Neural progenitor cell (in vitro differentiated cells): Measurements from ENCODE around the gene COL26A1. TPM values are rescaled to one million over a fixed set of nuclear protein-coding genes. Genes with fewer than 3 reads are reported as not detected.

Experiments used
- DNase-seq: peaks from one replicate; pipeline ENCODE4 v3.0.0-alpha.2; 2016; ENCODE audit warnings: low spot score
- H2AFZ ChIP-seq: fragments of 200-600 bp; sonication (generic); replicated peaks from 2 replicates; pipeline ENCODE4 v1.6.1; 2016; ENCODE audit warnings: antibody characterized with exemption
- H3F3A ChIP-seq: fragments of 200-600 bp; sonication (generic); 2 replicates; pipeline ENCODE4 v1.6.1; 2016; ENCODE audit warnings: antibody characterized with exemption, low read depth
- H3K27ac ChIP-seq: fragments of 200-600 bp; sonication (generic); 2 replicates; pipeline ENCODE4 v1.5.1; 2016; ENCODE audit warnings: mild to moderate bottlenecking
- H3K27me3 ChIP-seq: fragments of 200-600 bp; sonication (generic); 2 replicates; pipeline ENCODE4 v1.6.1; 2016; ENCODE audit warnings: mild to moderate bottlenecking, moderate library complexity
- H3K36me3 ChIP-seq: fragments of 200-600 bp; sonication (generic); 2 replicates; pipeline ENCODE4 v1.5.1; 2016
- H3K4me1 ChIP-seq: fragments of 200-600 bp; sonication (generic); 2 replicates; pipeline ENCODE4 v1.6.1; 2016; ENCODE audit warnings: mixed run types
- H3K4me2 ChIP-seq: fragments of 200-600 bp; sonication (generic); 2 replicates; pipeline ENCODE4 v1.6.1; 2016
- H3K4me3 ChIP-seq: fragments of 200-600 bp; sonication (generic); 2 replicates; pipeline ENCODE4 v1.5.1; 2016
- H3K79me2 ChIP-seq: fragments of 200-600 bp; sonication (generic); 2 replicates; pipeline ENCODE4 v1.6.1; 2016; ENCODE audit warnings: low read depth
- H3K9ac ChIP-seq: fragments of 200-600 bp; sonication (generic); 2 replicates; pipeline ENCODE4 v1.6.1; 2016
- H3K9me3 ChIP-seq: fragments of 200-600 bp; sonication (generic); 2 replicates; pipeline ENCODE4 v1.5.1; 2016; ENCODE audit warnings: low read depth
- H4K20me1 ChIP-seq: fragments of 200-600 bp; sonication (generic); 2 replicates; pipeline ENCODE4 v1.6.1; 2016; ENCODE audit warnings: low read depth
- H3K27ac Mint-ChIP-seq: 3 replicates; pipeline ENCODE4 v1.8.0; 2021; ENCODE audit warnings: mixed read lengths
- H3K27me3 Mint-ChIP-seq: 2 replicates; pipeline ENCODE4 v1.8.0; 2022; ENCODE audit warnings: low read depth, mild to moderate bottlenecking, inconsistent platforms, moderate library complexity, mixed read lengths; ENCODE audit not compliant: insufficient read depth
- H3K36me3 Mint-ChIP-seq: 3 replicates; pipeline ENCODE4 v1.8.0; 2021; ENCODE audit warnings: mixed read lengths
- H3K4me1 Mint-ChIP-seq: 3 replicates; pipeline ENCODE4 v1.8.0; 2021; ENCODE audit warnings: mixed read lengths
- H3K4me3 Mint-ChIP-seq: 3 replicates; pipeline ENCODE4 v1.8.0; 2021; ENCODE audit warnings: mild to moderate bottlenecking, moderate library complexity, mixed read lengths
- H3K9me3 Mint-ChIP-seq: 3 replicates; pipeline ENCODE4 v1.8.0; 2020; ENCODE audit warnings: mixed read lengths
- EZH2 ChIP-seq: fragments of 200-600 bp; sonication (generic); IDR thresholded peaks from 2 replicates; pipeline ENCODE4 v1.6.1; 2017; ENCODE audit warnings: antibody characterized with exemption, mild to moderate bottlenecking, moderate library complexity
- EZH2phosphoT487 ChIP-seq: fragments of 200-600 bp; sonication (generic); IDR thresholded peaks from 2 replicates; pipeline ENCODE4 v1.6.1; 2017; ENCODE audit warnings: antibody characterized with exemption
- total RNA-seq: library from RNA; depleted of rRNA; stranded (reverse); fragments of >200 nt; gene quantifications from 2 replicates; pipeline ENCODE4 v1.2.3, GENCODE V29; 2015; ENCODE audit warnings: low replicate concordance
- TF ChIP-seq, protein P1 (sequence below): fragments of 200-600 bp; sonication (generic); IDR thresholded peaks from 2 replicates; pipeline ENCODE4 v1.5.1; 2017; ENCODE audit warnings: antibody characterized with exemption, mild to moderate bottlenecking

The COL26A1 gene
- total RNA-seq, 1 donor from 2014 or later, result 26.7 TPM

DNA sequence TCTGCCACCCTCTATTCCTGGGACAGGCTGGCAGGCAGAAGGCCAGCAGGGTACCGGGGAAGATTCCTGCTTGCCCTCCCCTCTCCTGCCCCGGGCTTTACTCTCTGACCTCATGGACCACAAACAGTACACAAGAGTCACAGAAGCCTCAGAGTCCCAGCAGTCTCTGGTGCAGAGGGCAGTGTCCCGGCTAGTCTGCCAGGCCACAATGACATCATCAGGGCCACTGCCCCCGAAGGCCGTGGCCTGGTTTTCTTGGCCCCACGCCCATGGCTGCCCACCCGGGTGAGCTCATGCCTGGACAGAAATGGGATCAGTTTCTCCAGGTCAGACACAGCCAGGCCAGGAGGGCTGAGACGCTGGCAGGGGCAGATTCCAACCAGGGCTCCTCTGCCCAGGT lies 174.5 kb downstream of the COL26A1 start:
- H3K4me1 ChIP-seq, result no peaks in the 10 kb centered on the region
- H2AFZ ChIP-seq, result no peak overlapping the region
- TF ChIP-seq EZH2, result no peak
- TF ChIP-seq, protein P1, sequence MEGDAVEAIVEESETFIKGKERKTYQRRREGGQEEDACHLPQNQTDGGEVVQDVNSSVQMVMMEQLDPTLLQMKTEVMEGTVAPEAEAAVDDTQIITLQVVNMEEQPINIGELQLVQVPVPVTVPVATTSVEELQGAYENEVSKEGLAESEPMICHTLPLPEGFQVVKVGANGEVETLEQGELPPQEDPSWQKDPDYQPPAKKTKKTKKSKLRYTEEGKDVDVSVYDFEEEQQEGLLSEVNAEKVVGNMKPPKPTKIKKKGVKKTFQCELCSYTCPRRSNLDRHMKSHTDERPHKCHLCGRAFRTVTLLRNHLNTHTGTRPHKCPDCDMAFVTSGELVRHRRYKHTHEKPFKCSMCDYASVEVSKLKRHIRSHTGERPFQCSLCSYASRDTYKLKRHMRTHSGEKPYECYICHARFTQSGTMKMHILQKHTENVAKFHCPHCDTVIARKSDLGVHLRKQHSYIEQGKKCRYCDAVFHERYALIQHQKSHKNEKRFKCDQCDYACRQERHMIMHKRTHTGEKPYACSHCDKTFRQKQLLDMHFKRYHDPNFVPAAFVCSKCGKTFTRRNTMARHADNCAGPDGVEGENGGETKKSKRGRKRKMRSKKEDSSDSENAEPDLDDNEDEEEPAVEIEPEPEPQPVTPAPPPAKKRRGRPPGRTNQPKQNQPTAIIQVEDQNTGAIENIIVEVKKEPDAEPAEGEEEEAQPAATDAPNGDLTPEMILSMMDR, result no peak
- no peak for TF ChIP-seq EZH2phosphoT487
- no peak for DNase-seq
- H3K4me3 Mint-ChIP-seq, result no peak overlapping the region
- H3F3A ChIP-seq, result no peaks in the 10 kb centered on the region
- no peaks in the 10 kb centered on the region for H3K27me3 ChIP-seq
- no peaks in the 10 kb centered on the region for H3K9me3 Mint-ChIP-seq
- H3K27ac ChIP-seq, result no peak overlapping the region
- H3K4me1 Mint-ChIP-seq, result peaks cover 3% of the 10 kb centered on the region
- H3K4me2 ChIP-seq, result no peak overlapping the region
- no peak overlapping the region for H3K9ac ChIP-seq
- H3K79me2 ChIP-seq, result no peaks in the 10 kb centered on the region
- H3K27ac Mint-ChIP-seq, result no peak overlapping the region
- H4K20me1 ChIP-seq, result peaks cover 10% of the 10 kb centered on the region
- H3K27me3 Mint-ChIP-seq, result peaks cover 9% of the 10 kb centered on the region
- no peaks in the 10 kb centered on the region for H3K9me3 ChIP-seq
- H3K4me3 ChIP-seq, result no peak overlapping the region
- H3K36me3 Mint-ChIP-seq, result no peaks in the 10 kb centered on the region
- no peaks in the 10 kb centered on the region for H3K36me3 ChIP-seq

DNA sequence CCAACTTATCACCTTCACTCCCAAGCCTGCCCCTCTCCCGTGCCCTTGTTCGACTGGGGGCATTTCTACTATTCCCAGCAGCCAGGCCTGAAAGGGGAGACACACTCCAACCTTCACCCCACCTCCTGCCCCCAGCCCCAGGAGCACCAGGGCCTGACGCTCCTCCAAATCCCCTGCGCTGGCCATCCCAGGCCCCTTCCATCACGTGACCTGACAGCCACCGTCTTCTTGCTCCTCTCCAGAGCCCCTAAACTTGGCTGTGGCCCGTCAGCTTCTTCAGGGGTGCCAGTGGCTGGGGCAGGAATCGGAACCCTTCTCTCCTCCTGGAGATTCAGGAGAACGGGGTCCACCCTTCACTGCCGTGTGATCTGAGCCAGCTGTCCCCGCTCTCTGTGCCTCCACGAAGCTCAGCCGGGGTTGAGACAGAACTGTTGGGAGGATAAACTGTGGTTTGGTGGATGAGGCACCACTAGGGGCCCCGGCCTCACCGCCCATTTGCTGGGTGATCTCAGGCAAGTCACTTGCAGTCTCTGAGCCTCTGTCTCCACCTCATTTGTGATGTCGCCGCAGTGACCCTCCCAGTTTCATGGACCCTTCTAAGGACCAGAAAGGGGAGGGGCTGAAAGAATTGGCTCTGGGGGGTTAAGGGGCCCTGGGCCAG lies 175.4 kb downstream of the COL26A1 start:
- Histone ChIP-seq H3K27me3 (no peaks in the 10 kb centered on the region), H3K9ac (no peak overlapping the region), H3K4me1 (no peaks in the 10 kb centered on the region), H4K20me1 (peaks cover 13% of the 10 kb centered on the region), H3K9me3 (no peaks in the 10 kb centered on the region), H3F3A (no peaks in the 10 kb centered on the region), H3K36me3 (no peaks in the 10 kb centered on the region), H3K79me2 (no peaks in the 10 kb centered on the region), H3K27ac (no peak overlapping the region), H3K4me2 (no peak overlapping the region), H2AFZ (no peak overlapping the region), H3K4me3 (no peak overlapping the region)
- H3K9me3 Mint-ChIP-seq, result no peaks in the 10 kb centered on the region
- H3K4me1 Mint-ChIP-seq, result peaks cover 4% of the 10 kb centered on the region
- H3K36me3 Mint-ChIP-seq, result peaks cover 2% of the 10 kb centered on the region
- peaks cover 11% of the 10 kb centered on the region for H3K27me3 Mint-ChIP-seq
- no peak overlapping the region for H3K4me3 Mint-ChIP-seq
- no peak overlapping the region for H3K27ac Mint-ChIP-seq
- TF ChIP-seq EZH2phosphoT487 (no peak), EZH2 (no peak)
- TF ChIP-seq, protein P1, result no peak
- no peak for DNase-seq

DNA sequence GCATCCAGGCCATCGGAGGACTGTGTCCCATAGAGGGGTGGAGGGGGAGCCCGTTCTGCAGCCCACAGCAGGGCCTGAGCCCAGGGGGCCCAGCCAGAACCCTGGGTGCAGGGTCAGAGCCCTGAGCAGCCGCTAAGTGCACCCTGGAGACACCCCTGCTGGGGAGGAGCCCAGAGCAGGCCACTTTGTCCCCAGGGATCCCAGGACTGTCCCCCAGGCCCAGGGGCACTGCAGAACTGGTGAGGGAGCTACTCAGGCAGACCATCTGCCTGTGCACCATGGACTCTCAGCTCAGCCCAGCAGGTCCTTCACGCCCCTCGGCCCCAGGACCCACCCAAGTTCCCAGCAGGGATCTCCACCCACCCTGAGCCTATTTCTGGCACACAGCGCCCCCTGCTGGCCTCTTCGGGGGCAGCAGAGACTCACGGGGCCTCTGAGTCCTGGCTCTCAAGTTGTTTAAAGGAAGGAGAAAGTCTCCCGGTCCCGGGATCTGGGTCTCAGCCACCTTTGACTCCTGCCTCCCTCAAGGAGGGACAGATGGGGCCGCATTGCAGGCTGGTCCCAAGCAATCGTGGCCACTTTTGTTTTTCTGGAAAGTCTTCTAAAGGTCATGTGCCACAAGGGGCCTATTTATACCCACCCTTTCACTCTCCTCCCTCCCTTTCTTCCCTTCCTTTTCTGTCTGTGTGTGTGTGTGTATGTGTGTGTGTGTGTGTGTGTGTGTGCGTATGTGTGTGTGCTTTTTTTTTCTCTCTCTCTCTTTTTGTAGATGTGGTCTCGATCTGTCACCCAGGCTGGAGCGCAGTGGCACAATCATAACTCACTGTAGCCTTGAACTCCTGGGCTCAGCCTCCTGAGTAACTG lies 176.2 kb downstream of the COL26A1 start:
- TF ChIP-seq EZH2phosphoT487, result no peak
- TF ChIP-seq, protein P1, result peak; percentile 98
- H3K9ac ChIP-seq, result no peak overlapping the region
- Mint-ChIP-seq H3K36me3 (peaks cover 2% of the 10 kb centered on the region), H3K4me3 (no peak overlapping the region), H3K4me1 (peaks cover 4% of the 10 kb centered on the region), H3K27ac (peak overlapping the region; percentile 66), H3K9me3 (no peaks in the 10 kb centered on the region), H3K27me3 (peaks cover 11% of the 10 kb centered on the region)
- H3K4me2 ChIP-seq, result no peak overlapping the region
- H3K4me3 ChIP-seq, result no peak overlapping the region
- no peaks in the 10 kb centered on the region for H3K9me3 ChIP-seq
- H3K79me2 ChIP-seq, result no peaks in the 10 kb centered on the region
- H3K36me3 ChIP-seq, result no peaks in the 10 kb centered on the region
- H4K20me1 ChIP-seq, result peaks cover 16% of the 10 kb centered on the region
- H3F3A ChIP-seq, result no peaks in the 10 kb centered on the region
- DNase-seq, result peak; percentile 66
- no peaks in the 10 kb centered on the region for H3K4me1 ChIP-seq
- no peak overlapping the region for H2AFZ ChIP-seq
- no peaks in the 10 kb centered on the region for H3K27me3 ChIP-seq
- H3K27ac ChIP-seq, result no peak overlapping the region
